CD4-positive, alpha-beta T cell (primary cell): ENCODE measurements around the gene ZBTB48. TPM values are rescaled to one million over a fixed set of nuclear protein-coding genes. Genes with fewer than 3 reads are reported as not detected.

Source experiments
- ATAC-seq: fragments of 200-7000 bp; cut with Tn5 transposase; one replicate; pipeline ENCODE4 v1.10.0; 2022; ENCODE audit warnings: mild to moderate bottlenecking; ENCODE audit not compliant: poor library complexity
- CTCF ChIA-PET: fragments of 350-600 bp; sonication (Branson Sonifier 250); formaldehyde crosslinking; loops from one replicate; lab custom pipeline; 2021; ENCODE audit warnings: antibody characterized with exemption, inconsistent platforms; lab: Charles Lee
- POLR2A ChIA-PET: fragments of 350-600 bp; sonication (Branson Sonifier 250); formaldehyde crosslinking; loops from one replicate; lab custom pipeline; 2021; ENCODE audit warnings: antibody characterized with exemption, inconsistent platforms; lab: Charles Lee
- DNase-seq, 14 experiments: peaks; one replicate each; pipeline ENCODE4 v3.0.0-alpha.2; 2013 to 2020; ENCODE audit warnings: mixed read lengths in 2 of 14
- H3K27ac ChIP-seq, 2 donors: one replicate each; pipeline versions ENCODE4 v1.5.1 to v1.7.0; 2013; ENCODE audit warnings: low read length in 2 of 2, low read depth in 1 of 2, mild to moderate bottlenecking in 1 of 2
- H3K27me3 ChIP-seq, 2 experiments: 1 replicate in 1 of 2; 2 replicates in 1 of 2; pipeline versions ENCODE4 v1.6.1 to v1.7.0; 2013; ENCODE audit warnings: low read length in 2 of 2, control low read depth in 1 of 2, mild to moderate bottlenecking in 1 of 2, moderate library complexity in 1 of 2; ENCODE audit not compliant: insufficient read depth in 2 of 2, control insufficient read depth in 1 of 2
- H3K36me3 ChIP-seq: one replicate; pipeline ENCODE4 v1.6.1; 2013; ENCODE audit warnings: low read length, control low read depth; ENCODE audit not compliant: insufficient read depth
- H3K4me1 ChIP-seq: one replicate; pipeline ENCODE4 v1.6.1; 2013; ENCODE audit warnings: low read length, control low read depth; ENCODE audit not compliant: insufficient read depth
- H3K4me3 ChIP-seq: one replicate; pipeline ENCODE4 v1.5.1; 2013; ENCODE audit warnings: mild to moderate bottlenecking, low read length, moderate library complexity
- H3K9me3 ChIP-seq, 2 experiments: 1 replicate in 1 of 2; 2 replicates in 1 of 2; pipeline versions ENCODE4 v1.6.1 to v1.7.0; 2013; ENCODE audit warnings: low read length in 2 of 2, mild to moderate bottlenecking in 2 of 2, control low read depth in 1 of 2, moderate library complexity in 1 of 2; ENCODE audit not compliant: control insufficient read depth in 1 of 2, insufficient read depth in 1 of 2
- H3K27ac Mint-ChIP-seq: one replicate; pipeline ENCODE4 v1.8.0; 2020; ENCODE audit warnings: mixed read lengths
- H3K27me3 Mint-ChIP-seq: one replicate; pipeline ENCODE4 v1.8.0; 2021; ENCODE audit warnings: mixed read lengths
- H3K36me3 Mint-ChIP-seq: one replicate; pipeline ENCODE4 v1.8.0; 2021; ENCODE audit warnings: low read depth, mixed read lengths
- H3K4me1 Mint-ChIP-seq: one replicate; pipeline ENCODE4 v1.8.0; 2021; ENCODE audit warnings: low read depth, mixed read lengths
- H3K4me3 Mint-ChIP-seq: one replicate; pipeline ENCODE4 v1.8.0; 2020; ENCODE audit warnings: mild to moderate bottlenecking, mixed read lengths
- H3K9me3 Mint-ChIP-seq: one replicate; pipeline ENCODE4 v1.8.0; 2020; ENCODE audit warnings: mixed read lengths
- intact Hi-C, 2 experiments: fragments of 100-400 bp; cut with DNase I in 1 of 2; cut with micrococcal nuclease in 1 of 2; formaldehyde crosslinking; loops; one replicate each; pipeline versions ENCODE4 v1.15.1 to v1.9.0; 2023 to 2025; cut with DNase I, micrococcal nuclease
- total RNA-seq, 174 experiments: library from RNA in 2 of 174; stranded (reverse) in 2 of 174; gene quantifications; one replicate each; pipeline ENCODE4 v1.2.3 and lab custom pipeline; 2021 to 2026
- TF ChIP-seq, protein P1 (sequence below): fragments of 200-600 bp; IDR thresholded peaks from one replicate; pipeline ENCODE4 v1.8.0; 2022; ENCODE audit warnings: antibody characterized with exemption, mild to moderate bottlenecking

The ZBTB48 gene
- total RNA-seq, 2 experiments from 2014 or later = 31.4 to 31.7 TPM

GRCh38 chr1:6596351-6596750 lies 16.6 kb downstream of the ZBTB48 start:
- H3K27me3 Mint-ChIP-seq = no peaks in the 10 kb centered on the region
- peak in 1 of 14 experiments; percentile 8 for DNase-seq
- H3K9me3 Mint-ChIP-seq = no peaks in the 10 kb centered on the region
- POLR2A ChIA-PET = no interaction called here
- Histone ChIP-seq H3K9me3 (no peaks in the 10 kb centered on the region), H3K27ac (no peak overlapping the region), H3K4me1 (peaks cover 79% of the 10 kb centered on the region), H3K4me3 (no peak overlapping the region), H3K36me3 (peaks cover 74% of the 10 kb centered on the region), H3K27me3 (no peaks in the 10 kb centered on the region)
- H3K27ac Mint-ChIP-seq = peak overlapping the region; percentile 56
- CTCF ChIA-PET = no interaction called here
- TF ChIP-seq, protein P1, sequence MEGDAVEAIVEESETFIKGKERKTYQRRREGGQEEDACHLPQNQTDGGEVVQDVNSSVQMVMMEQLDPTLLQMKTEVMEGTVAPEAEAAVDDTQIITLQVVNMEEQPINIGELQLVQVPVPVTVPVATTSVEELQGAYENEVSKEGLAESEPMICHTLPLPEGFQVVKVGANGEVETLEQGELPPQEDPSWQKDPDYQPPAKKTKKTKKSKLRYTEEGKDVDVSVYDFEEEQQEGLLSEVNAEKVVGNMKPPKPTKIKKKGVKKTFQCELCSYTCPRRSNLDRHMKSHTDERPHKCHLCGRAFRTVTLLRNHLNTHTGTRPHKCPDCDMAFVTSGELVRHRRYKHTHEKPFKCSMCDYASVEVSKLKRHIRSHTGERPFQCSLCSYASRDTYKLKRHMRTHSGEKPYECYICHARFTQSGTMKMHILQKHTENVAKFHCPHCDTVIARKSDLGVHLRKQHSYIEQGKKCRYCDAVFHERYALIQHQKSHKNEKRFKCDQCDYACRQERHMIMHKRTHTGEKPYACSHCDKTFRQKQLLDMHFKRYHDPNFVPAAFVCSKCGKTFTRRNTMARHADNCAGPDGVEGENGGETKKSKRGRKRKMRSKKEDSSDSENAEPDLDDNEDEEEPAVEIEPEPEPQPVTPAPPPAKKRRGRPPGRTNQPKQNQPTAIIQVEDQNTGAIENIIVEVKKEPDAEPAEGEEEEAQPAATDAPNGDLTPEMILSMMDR = no peak
- peaks cover 57% of the 10 kb centered on the region for H3K4me1 Mint-ChIP-seq
- ATAC-seq = no peak
- H3K36me3 Mint-ChIP-seq = peaks cover 62% of the 10 kb centered on the region
- H3K4me3 Mint-ChIP-seq = peak overlapping the region; percentile 51
- intact Hi-C loops = no loop called here

- peaks cover 66% of the 10 kb centered on the region for H3K36me3 ChIP-seq
- H3K9me3 ChIP-seq = no peaks in the 10 kb centered on the region
- Mint-ChIP-seq H3K4me1 (peaks cover 52% of the 10 kb centered on the region), H3K36me3 (peaks cover 65% of the 10 kb centered on the region), H3K27ac (peak overlapping the region; percentile 56), H3K9me3 (no peaks in the 10 kb centered on the region), H3K27me3 (no peaks in the 10 kb centered on the region), H3K4me3 (peak overlapping the region; percentile 56)
- intact Hi-C loops = no loop called here
- H3K27ac ChIP-seq = no peak overlapping the region
- peaks cover 76% of the 10 kb centered on the region for H3K4me1 ChIP-seq
- peak in 1 of 14 experiments; percentile 9 for DNase-seq
- TF ChIP-seq, protein P1 = no peak
- ChIA-PET CTCF (no interaction called here), POLR2A (interaction anchor here (1.1 to 2.0 kb wide), 5 partner anchors 8 to 136 kb away, joined by 3 to 11 read pairs (median 6); partner anchors contain the start of genes NOL9 and ZBTB48)
- no peaks in the 10 kb centered on the region for H3K27me3 ChIP-seq
- no peak overlapping the region for H3K4me3 ChIP-seq
- no peak for ATAC-seq
Observed at GRCh38 chr1:6596886-6597776, 17.3 kb downstream of the ZBTB48 start.

- H3K27ac ChIP-seq = no peak overlapping the region
- Mint-ChIP-seq H3K9me3 (no peaks in the 10 kb centered on the region), H3K36me3 (peaks cover 65% of the 10 kb centered on the region), H3K4me3 (no peak overlapping the region), H3K27ac (no peak overlapping the region), H3K27me3 (no peaks in the 10 kb centered on the region), H3K4me1 (peaks cover 51% of the 10 kb centered on the region)
- ATAC-seq (no peak), DNase-seq (no peak)
- no peaks in the 10 kb centered on the region for H3K9me3 ChIP-seq
- no peaks in the 10 kb centered on the region for H3K27me3 ChIP-seq
- TF ChIP-seq, protein P1 = no peak
- no peak overlapping the region for H3K4me3 ChIP-seq
- ChIA-PET POLR2A (interaction anchor here (1.1 to 2.0 kb wide), 5 partner anchors 8 to 137 kb away, joined by 3 to 11 read pairs (median 6); partner anchors contain the start of genes NOL9 and ZBTB48), CTCF (no interaction called here)
- H3K4me1 ChIP-seq = peaks cover 69% of the 10 kb centered on the region
- H3K36me3 ChIP-seq = peaks cover 60% of the 10 kb centered on the region
- intact Hi-C loops = no loop called here
Observed at GRCh38 chr1:6597777-6598131, 18.0 kb downstream of the ZBTB48 start.
